ENCODE data around the gene ACTG1. TPM values are rescaled to one million over a fixed set of nuclear protein-coding genes. Genes with fewer than 3 reads are reported as not detected.
A peak's percentile ranks its signal among the peaks of the same experiment; 100 is the strongest.

ACTG1 gene
- total RNA-seq, 1 donor from 2014 or later: 1,228 TPM

GRCh38 chr17:81552244-81553017 is 39.8 kb upstream of the ACTG1 start, which contains the start of gene FAAP100:
TSS of gene FAAP100 (minus strand) at chr17:81552353. CDS start at chr17:81552330, 23 bp downstream.
- H3K4me3 ChIP-seq: peak within 1 kb of the TSS; percentile 97
- Mint-ChIP-seq H3K27ac (peak within 1 kb of the TSS; percentile 37), H3K4me3 (peak within 1 kb of the TSS; percentile 94), H3K4me1 (peaks cover 31% of the 10 kb centered on the region), H3K36me3 (peaks cover 11% of the 10 kb centered on the region), H3K27me3 (ENCODE audit: insufficient read depth, low read depth) (peaks cover 23% of the 10 kb centered on the region), H3K9me3 (no peaks in the 10 kb centered on the region)
- peak within 1 kb of the TSS; percentile 94 for H2AFZ ChIP-seq (replicated peaks)
- H3K4me1 ChIP-seq: peaks cover 5% of the 10 kb centered on the region
- H3K27me3 ChIP-seq: no peaks in the 10 kb centered on the region
- H3K36me3 ChIP-seq: no peaks in the 10 kb centered on the region
- H3K9me3 ChIP-seq (ENCODE audit: low read depth): no peaks in the 10 kb centered on the region
- peaks cover 15% of the 10 kb centered on the region for H3K79me2 ChIP-seq (ENCODE audit: low read depth)
- DNase-seq (ENCODE audit: low spot score): peak; percentile 93
- H3K27ac ChIP-seq: peak within 1 kb of the TSS; percentile 67
- H3F3A ChIP-seq (ENCODE audit: low read depth): peaks cover 16% of the 10 kb centered on the region
- H3K9ac ChIP-seq: peak within 1 kb of the TSS; percentile 60
- H4K20me1 ChIP-seq (ENCODE audit: low read depth): peaks cover 6% of the 10 kb centered on the region
- peak within 1 kb of the TSS; percentile 93 for H3K4me2 ChIP-seq
- TF ChIP-seq EZH2phosphoT487 (IDR thresholded peaks at IDR 0.05) (no peak), EZH2 (IDR thresholded peaks at IDR 0.05) (no peak), CTCF (IDR thresholded peaks at IDR 0.05) (no peak)

- Histone ChIP-seq H3K79me2 (ENCODE audit: low read depth) (peaks cover 15% of the 10 kb centered on the region), H3F3A (ENCODE audit: low read depth) (peaks cover 16% of the 10 kb centered on the region), H3K36me3 (no peaks in the 10 kb centered on the region), H3K9me3 (ENCODE audit: low read depth) (no peaks in the 10 kb centered on the region), H3K27ac (no peak overlapping the region), H3K4me3 (peak overlapping the region; percentile 97), H4K20me1 (ENCODE audit: low read depth) (peaks cover 6% of the 10 kb centered on the region), H3K27me3 (no peaks in the 10 kb centered on the region), H3K9ac (peak overlapping the region; percentile 60), H3K4me2 (peak overlapping the region; percentile 93), H3K4me1 (peaks cover 5% of the 10 kb centered on the region), H2AFZ (replicated peaks) (peak overlapping the region; percentile 94)
- peak overlapping the region; percentile 94 for H3K4me3 Mint-ChIP-seq
- H3K36me3 Mint-ChIP-seq: peaks cover 8% of the 10 kb centered on the region
- no peak overlapping the region for H3K27ac Mint-ChIP-seq
- peaks cover 23% of the 10 kb centered on the region for H3K27me3 Mint-ChIP-seq (ENCODE audit: insufficient read depth, low read depth)
- peaks cover 31% of the 10 kb centered on the region for H3K4me1 Mint-ChIP-seq
- peak; percentile 49 for DNase-seq (ENCODE audit: low spot score)
- TF ChIP-seq CTCF (IDR thresholded peaks at IDR 0.05) (no peak), EZH2phosphoT487 (IDR thresholded peaks at IDR 0.05) (no peak), EZH2 (IDR thresholded peaks at IDR 0.05) (no peak)
- no peaks in the 10 kb centered on the region for H3K9me3 Mint-ChIP-seq
These were observed 39.1 kb upstream of the ACTG1 start for GRCh38 chr17:81551458-81552243.

- H3K9ac ChIP-seq: peak overlapping the region; percentile 60
- Mint-ChIP-seq H3K27ac (no peak overlapping the region), H3K4me3 (peak overlapping the region; percentile 94)
These were observed 38.3 kb upstream of the ACTG1 start for GRCh38 chr17:81550830-81551457.

More at GRCh38 chr17:81550830-81551457, 38.3 kb upstream of the ACTG1 start:
- Histone ChIP-seq H3K36me3 (no peaks in the 10 kb centered on the region), H3F3A (ENCODE audit: low read depth) (peaks cover 16% of the 10 kb centered on the region), H3K27me3 (no peaks in the 10 kb centered on the region), H3K27ac (no peak overlapping the region), H3K4me2 (peak overlapping the region; percentile 93), H3K4me3 (peak overlapping the region; percentile 97), H4K20me1 (ENCODE audit: low read depth) (peaks cover 6% of the 10 kb centered on the region), H3K9me3 (ENCODE audit: low read depth) (no peaks in the 10 kb centered on the region), H3K79me2 (ENCODE audit: low read depth) (peaks cover 15% of the 10 kb centered on the region), H3K4me1 (peaks cover 5% of the 10 kb centered on the region), H2AFZ (replicated peaks) (no peak overlapping the region)
- peaks cover 31% of the 10 kb centered on the region for H3K4me1 Mint-ChIP-seq
- no peaks in the 10 kb centered on the region for H3K9me3 Mint-ChIP-seq
- TF ChIP-seq EZH2phosphoT487 (IDR thresholded peaks at IDR 0.05) (no peak), CTCF (IDR thresholded peaks at IDR 0.05) (no peak), EZH2 (IDR thresholded peaks at IDR 0.05) (no peak)
- no peak for DNase-seq (ENCODE audit: low spot score)
- H3K36me3 Mint-ChIP-seq: peaks cover 11% of the 10 kb centered on the region
- peaks cover 19% of the 10 kb centered on the region for H3K27me3 Mint-ChIP-seq (ENCODE audit: insufficient read depth, low read depth)
